SK-N-SH treated with all-trans-retinoic acid at 6 μM for 48 hours (cell line): ENCODE data around the gene BPI.
"Not testable (repeated sequence)": the region's sequence is repeated elsewhere in the genome, so short reads cannot be mapped to it uniquely, and the experiment has no call there.

Experiments
- ATAC-seq: fragments of 200-7000 bp; cut with Tn5 transposase; 3 replicates; pipeline ENCODE4 v1.9.1; 2020; ENCODE audit warnings: mild to moderate bottlenecking, moderate library complexity
- ARNTL ChIP-seq: fragments of 450-650 bp; formaldehyde crosslinking; IDR thresholded peaks from 2 replicates; pipeline ENCODE4 v1.5.0; 2020; ENCODE audit warnings: low read depth, mild to moderate bottlenecking, moderate library complexity, borderline replicate concordance
- BACH2 ChIP-seq: fragments of 250-450 bp; sonication (Bioruptor Pico); IDR thresholded peaks from 2 replicates; pipeline ENCODE4 v1.9.0; 2021; ENCODE audit warnings: mild to moderate bottlenecking, borderline replicate concordance
- CREB5 ChIP-seq: fragments of 250-450 bp; sonication (Bioruptor Pico); IDR thresholded peaks from 2 replicates; pipeline ENCODE4 v1.5.1; 2020; ENCODE audit warnings: low read depth, mild to moderate bottlenecking, moderate library complexity
- CSRNP3 ChIP-seq: fragments of 250-450 bp; sonication (Bioruptor Pico); IDR thresholded peaks from 2 replicates; pipeline ENCODE4 v1.5.1; 2021; ENCODE audit warnings: mild to moderate bottlenecking, moderate library complexity
- ESRRG ChIP-seq: fragments of 250-450 bp; sonication (Bioruptor Pico); IDR thresholded peaks from 2 replicates; pipeline ENCODE4 v1.6.1; 2021; ENCODE audit warnings: mild to moderate bottlenecking
- GLIS3 ChIP-seq: fragments of 250-450 bp; sonication (Bioruptor Pico); IDR thresholded peaks from 2 replicates; pipeline ENCODE4 v1.5.0; 2020; ENCODE audit warnings: mild to moderate bottlenecking, moderate library complexity
- ISL1 ChIP-seq: fragments of 250-450 bp; sonication (Bioruptor Pico); IDR thresholded peaks from 2 replicates; pipeline ENCODE4 v2.1.2; 2022; ENCODE audit warnings: mild to moderate bottlenecking, moderate library complexity
- OSR1 ChIP-seq: fragments of 250-450 bp; sonication (Bioruptor Pico); IDR thresholded peaks from 2 replicates; pipeline ENCODE4 v1.8.0; 2022; ENCODE audit warnings: moderate library complexity, mild to moderate bottlenecking, inconsistent platforms
- PATZ1 ChIP-seq: fragments of 250-450 bp; sonication (Bioruptor Pico); IDR thresholded peaks from 2 replicates; pipeline ENCODE4 v1.8.0; 2020; ENCODE audit warnings: mild to moderate bottlenecking, moderate library complexity, borderline replicate concordance
- POU6F1 ChIP-seq: fragments of 250-450 bp; sonication (Bioruptor Pico); IDR thresholded peaks from 2 replicates; pipeline ENCODE4 v1.8.0; 2021; ENCODE audit warnings: low read depth, mild to moderate bottlenecking, moderate library complexity, borderline replicate concordance
- PPARA ChIP-seq: fragments of 250-450 bp; sonication (Bioruptor Pico); IDR thresholded peaks from 2 replicates; pipeline ENCODE4 v1.5.0; 2020; ENCODE audit warnings: mild to moderate bottlenecking, borderline replicate concordance
- RARB ChIP-seq: fragments of 250-450 bp; sonication (Bioruptor Pico); IDR thresholded peaks from 2 replicates; pipeline ENCODE4 v1.8.0; 2021; ENCODE audit warnings: mild to moderate bottlenecking, moderate library complexity
- SNAI2 ChIP-seq: fragments of 250-450 bp; sonication (Bioruptor Pico); IDR thresholded peaks from 2 replicates; pipeline ENCODE4 v1.5.0; 2020; ENCODE audit warnings: mild to moderate bottlenecking, moderate library complexity
- TOX ChIP-seq: fragments of 250-450 bp; sonication (Bioruptor Pico); IDR thresholded peaks from 2 replicates; pipeline ENCODE4 v1.8.0; 2021; ENCODE audit warnings: mild to moderate bottlenecking, moderate library complexity, borderline replicate concordance
- TSHZ2 ChIP-seq: fragments of 250-450 bp; sonication (Bioruptor Pico); IDR thresholded peaks from 2 replicates; pipeline ENCODE4 v1.5.0; 2020; ENCODE audit warnings: mild to moderate bottlenecking, moderate library complexity
- ZC3H10 ChIP-seq: fragments of 250-450 bp; sonication (Bioruptor Pico); IDR thresholded peaks from 2 replicates; pipeline ENCODE4 v1.5.1; 2021; ENCODE audit warnings: mild to moderate bottlenecking, moderate library complexity
- ZFP3 ChIP-seq: fragments of 250-450 bp; sonication (Bioruptor Pico); IDR thresholded peaks from 2 replicates; pipeline ENCODE4 v1.5.0; 2020; ENCODE audit warnings: mild to moderate bottlenecking, moderate library complexity
- ZFP30 ChIP-seq: fragments of 450-650 bp; formaldehyde crosslinking; IDR thresholded peaks from 2 replicates; pipeline ENCODE4 v1.5.0; 2022; ENCODE audit warnings: mild to moderate bottlenecking, moderate library complexity
- ZNF565 ChIP-seq: fragments of 450-650 bp; formaldehyde crosslinking; conservative IDR thresholded peaks from 2 replicates; pipeline ENCODE4 v1.5.0; 2020; ENCODE audit warnings: low read depth, mild to moderate bottlenecking, moderate library complexity
- ZNF70 ChIP-seq: fragments of 450-650 bp; formaldehyde crosslinking; IDR thresholded peaks from 2 replicates; pipeline ENCODE4 v1.5.0; 2020; ENCODE audit warnings: mild to moderate bottlenecking, moderate library complexity
- ZNF8 ChIP-seq: fragments of 450-650 bp; formaldehyde crosslinking; IDR thresholded peaks from 2 replicates; pipeline ENCODE4 v1.5.0; 2020; ENCODE audit warnings: mild to moderate bottlenecking, moderate library complexity

The BPI gene

GRCh38 chr20:38303908-38304379 lies at the start of gene BPI:
BPI (plus strand) TSS chr20:38304156; CDS start chr20:38304224, 68 bp downstream.
- TF ChIP-seq ARNTL (no peak), GLIS3 (CRISPR knock-in tag) (no peak), TSHZ2 (CRISPR knock-in tag) (no peak), SNAI2 (CRISPR knock-in tag) (no peak), ZFP30 (CRISPR knock-in tag) (no peak), ZNF565 (CRISPR knock-in tag) (no peak), PATZ1 (no peak), ZC3H10 (CRISPR knock-in tag) (no peak), ZNF70 (CRISPR knock-in tag) (no peak), OSR1 (CRISPR knock-in tag) (no peak), TOX (CRISPR knock-in tag) (no peak), RARB (CRISPR knock-in tag) (no peak), PPARA (CRISPR knock-in tag) (no peak), ISL1 (no peak), ESRRG (CRISPR knock-in tag) (no peak), POU6F1 (CRISPR knock-in tag) (no peak), CREB5 (CRISPR knock-in tag) (no peak)
- ATAC-seq = no peak

- ATAC-seq = not testable (repeated sequence)
These were observed 49.3 kb upstream of the BPI start for GRCh38 chr20:38254621-38255020.

- ATAC-seq = no peak
- no peak for TF ChIP-seq ARNTL
- TF ChIP-seq ZC3H10 (CRISPR knock-in tag) = no peak
- TF ChIP-seq ZFP3 = no peak
- no peak for TF ChIP-seq PATZ1
- no peak for TF ChIP-seq TSHZ2 (CRISPR knock-in tag)
- TF ChIP-seq ZFP30 (CRISPR knock-in tag) = no peak
- no peak for TF ChIP-seq PPARA (CRISPR knock-in tag)
- TF ChIP-seq CSRNP3 (CRISPR knock-in tag) = no peak
- TF ChIP-seq BACH2 (CRISPR knock-in tag) = no peak
- no peak for TF ChIP-seq ISL1
- no peak for TF ChIP-seq TOX (CRISPR knock-in tag)
- TF ChIP-seq OSR1 (CRISPR knock-in tag) = no peak
- no peak for TF ChIP-seq ZNF8
- TF ChIP-seq ZNF565 (CRISPR knock-in tag) = no peak
- no peak for TF ChIP-seq POU6F1 (CRISPR knock-in tag)
- TF ChIP-seq RARB (CRISPR knock-in tag) = no peak
- no peak for TF ChIP-seq GLIS3 (CRISPR knock-in tag)
- TF ChIP-seq SNAI2 (CRISPR knock-in tag) = no peak
- no peak for TF ChIP-seq ESRRG (CRISPR knock-in tag)
These were observed 48.6 kb upstream of the BPI start for GRCh38 chr20:38255393-38255792.
